PC-3 (cell line): ENCODE data around the gene SCARB1. TPM values are rescaled to one million over a fixed set of nuclear protein-coding genes. Genes with fewer than 3 reads are reported as not detected.

ENCODE experiments used
- ATAC-seq: fragments of 200-7000 bp; cut with Tn5 transposase; 2 replicates; pipeline ENCODE4 v1.9.1; 2020; ENCODE audit warnings: mild to moderate bottlenecking, moderate library complexity
- BruUV-seq: library from RNA; stranded (reverse); fragments of 400-500 nt; replicated peaks from 2 replicates; lab custom pipeline; 2021; lab: Mats Ljungman, UMichigan
- CTCF ChIA-PET: fragments of 300-600 bp; sonication (Branson Sonifier 250); formaldehyde crosslinking; loops from one replicate; lab custom pipeline; 2022; ENCODE audit warnings: antibody characterized with exemption; lab: Charles Lee
- POLR2A ChIA-PET: fragments of 300-600 bp; sonication (Branson Sonifier 250); formaldehyde crosslinking; loops from one replicate; lab custom pipeline; 2022; ENCODE audit warnings: antibody characterized with exemption; ENCODE audit not compliant: unreplicated experiment; lab: Charles Lee
- DNase-seq: peaks from one replicate; pipeline ENCODE4 v3.0.0-alpha.2; 2015
- H2AFZ ChIP-seq: fragments of 300-600 bp; sonication (generic); 2 replicates; pipeline ENCODE4 v1.6.0; 2016; ENCODE audit warnings: antibody characterized with exemption, low read length
- H3F3A ChIP-seq: fragments of 300-600 bp; sonication (generic); one replicate; pipeline ENCODE4 v1.6.0; 2017; ENCODE audit warnings: antibody characterized with exemption, low read length, control low read depth, mild to moderate bottlenecking; ENCODE audit not compliant: unreplicated experiment
- H3K27ac ChIP-seq: fragments of 300-600 bp; sonication (generic); 2 replicates; pipeline ENCODE4 v1.5.1; 2016; ENCODE audit warnings: mild to moderate bottlenecking, low read length
- H3K27me3 ChIP-seq: fragments of 300-600 bp; sonication (generic); 2 replicates; pipeline ENCODE4 v1.6.1; 2016; ENCODE audit warnings: low read length, mixed read lengths
- H3K36me3 ChIP-seq: fragments of 300-600 bp; sonication (generic); 2 replicates; pipeline ENCODE4 v1.6.1; 2016; ENCODE audit warnings: low read depth, mixed run types, low read length, mixed read lengths
- H3K4me1 ChIP-seq: fragments of 300-600 bp; sonication (generic); 2 replicates; pipeline ENCODE4 v1.5.1; 2016; ENCODE audit warnings: low read length; ENCODE audit not compliant: insufficient read depth
- H3K4me2 ChIP-seq: fragments of 300-600 bp; sonication (generic); 2 replicates; pipeline ENCODE4 v1.6.0; 2016; ENCODE audit warnings: low read length
- H3K4me3 ChIP-seq: fragments of 300-600 bp; sonication (generic); 2 replicates; pipeline ENCODE4 v1.5.1; 2016; ENCODE audit warnings: mild to moderate bottlenecking, low read length, mixed read lengths
- H3K79me2 ChIP-seq: fragments of 300-600 bp; sonication (generic); 2 replicates; pipeline ENCODE4 v1.6.1; 2017; ENCODE audit warnings: low read length, mixed read lengths
- H3K9ac ChIP-seq: fragments of 300-600 bp; sonication (generic); 2 replicates; pipeline ENCODE4 v1.6.0; 2016; ENCODE audit warnings: mild to moderate bottlenecking, low read length
- H3K9me2 ChIP-seq: fragments of 300-600 bp; sonication (generic); replicated peaks from 2 replicates; pipeline ENCODE4 v1.6.1; 2016; ENCODE audit warnings: mixed run types, low read length, mixed read lengths
- H3K9me3 ChIP-seq: fragments of 300-600 bp; sonication (generic); 2 replicates; pipeline ENCODE4 v1.6.1; 2016; ENCODE audit warnings: low read length, mixed read lengths
- H4K20me1 ChIP-seq: fragments of 300-600 bp; sonication (generic); 2 replicates; pipeline ENCODE4 v1.6.1; 2016; ENCODE audit warnings: low read length, mixed read lengths
- EZH2 ChIP-seq: fragments of 300-600 bp; sonication (generic); IDR thresholded peaks from one replicate; pipeline ENCODE4 v1.6.1; 2017; ENCODE audit warnings: antibody characterized with exemption, mild to moderate bottlenecking, low read length; ENCODE audit not compliant: unreplicated experiment
- EZH2phosphoT487 ChIP-seq: fragments of 300-600 bp; sonication (generic); IDR thresholded peaks from 2 replicates; pipeline ENCODE4 v1.6.1; 2018; ENCODE audit warnings: mild to moderate bottlenecking, antibody characterized with exemption, low read length, borderline replicate concordance
- intact Hi-C: fragments of 100-400 bp; cut with micrococcal nuclease; formaldehyde crosslinking; loops from 2 replicates; pipeline ENCODE4 v1.9.0; 2023
- total RNA-seq: library from RNA; depleted of rRNA; stranded (reverse); fragments of >200 nt; gene quantifications from 2 replicates; pipeline ENCODE4 v1.2.3, GENCODE V29; 2014
- TF ChIP-seq, protein P1 (sequence below): fragments of 300-600 bp; sonication (generic); conservative IDR thresholded peaks from 2 replicates; pipeline ENCODE4 v1.5.1; 2017; ENCODE audit warnings: antibody characterized with exemption, low read depth, mild to moderate bottlenecking, low read length

Gene SCARB1
- total RNA-seq, 1 experiment from 2014 or later, result 79.1 TPM

DNA sequence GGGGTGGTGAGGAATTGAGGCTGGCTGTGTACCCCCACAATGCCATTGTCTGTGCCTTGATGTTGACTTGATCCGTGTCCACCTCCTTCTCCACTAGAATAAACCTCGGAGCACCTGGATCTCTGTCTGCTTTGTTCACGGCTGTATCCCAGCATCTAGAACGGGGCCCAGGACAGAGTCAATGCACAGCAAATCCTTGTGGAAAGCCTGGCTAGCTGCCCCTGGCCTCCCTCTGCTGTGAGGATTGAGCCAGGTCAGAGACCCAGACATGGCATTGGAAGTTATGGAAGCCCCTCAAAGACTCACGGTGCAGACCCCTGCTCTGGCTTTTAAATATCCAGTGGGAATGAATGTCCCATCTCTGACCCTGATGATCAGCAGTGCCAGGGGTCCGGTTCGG is 109.2 kb downstream of the SCARB1 start:
- DNase-seq (no peak), ATAC-seq (no peak)
- H3K27ac ChIP-seq, result no peak overlapping the region
- H3K27me3 ChIP-seq, result no peaks in the 10 kb centered on the region
- H4K20me1 ChIP-seq, result no peaks in the 10 kb centered on the region
- H3K9ac ChIP-seq, result no peak overlapping the region
- peaks cover 10% of the 10 kb centered on the region for H3K4me1 ChIP-seq
- H3K9me2 ChIP-seq, result no peaks in the 10 kb centered on the region
- intact Hi-C loops, result no loop called here
- no peak for TF ChIP-seq EZH2phosphoT487
- TF ChIP-seq, protein P1, sequence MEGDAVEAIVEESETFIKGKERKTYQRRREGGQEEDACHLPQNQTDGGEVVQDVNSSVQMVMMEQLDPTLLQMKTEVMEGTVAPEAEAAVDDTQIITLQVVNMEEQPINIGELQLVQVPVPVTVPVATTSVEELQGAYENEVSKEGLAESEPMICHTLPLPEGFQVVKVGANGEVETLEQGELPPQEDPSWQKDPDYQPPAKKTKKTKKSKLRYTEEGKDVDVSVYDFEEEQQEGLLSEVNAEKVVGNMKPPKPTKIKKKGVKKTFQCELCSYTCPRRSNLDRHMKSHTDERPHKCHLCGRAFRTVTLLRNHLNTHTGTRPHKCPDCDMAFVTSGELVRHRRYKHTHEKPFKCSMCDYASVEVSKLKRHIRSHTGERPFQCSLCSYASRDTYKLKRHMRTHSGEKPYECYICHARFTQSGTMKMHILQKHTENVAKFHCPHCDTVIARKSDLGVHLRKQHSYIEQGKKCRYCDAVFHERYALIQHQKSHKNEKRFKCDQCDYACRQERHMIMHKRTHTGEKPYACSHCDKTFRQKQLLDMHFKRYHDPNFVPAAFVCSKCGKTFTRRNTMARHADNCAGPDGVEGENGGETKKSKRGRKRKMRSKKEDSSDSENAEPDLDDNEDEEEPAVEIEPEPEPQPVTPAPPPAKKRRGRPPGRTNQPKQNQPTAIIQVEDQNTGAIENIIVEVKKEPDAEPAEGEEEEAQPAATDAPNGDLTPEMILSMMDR, result no peak
- TF ChIP-seq EZH2, result no peak
- no peaks in the 10 kb centered on the region for H3K36me3 ChIP-seq
- no peak overlapping the region for H3K4me2 ChIP-seq
- H2AFZ ChIP-seq, result no peak overlapping the region
- H3K79me2 ChIP-seq, result no peaks in the 10 kb centered on the region
- H3K9me3 ChIP-seq, result no peaks in the 10 kb centered on the region
- no TSS peak for BruUV-seq
- no peaks in the 10 kb centered on the region for H3F3A ChIP-seq
- ChIA-PET CTCF (no interaction called here), POLR2A (no interaction called here)
- H3K4me3 ChIP-seq, result no peak overlapping the region

DNA sequence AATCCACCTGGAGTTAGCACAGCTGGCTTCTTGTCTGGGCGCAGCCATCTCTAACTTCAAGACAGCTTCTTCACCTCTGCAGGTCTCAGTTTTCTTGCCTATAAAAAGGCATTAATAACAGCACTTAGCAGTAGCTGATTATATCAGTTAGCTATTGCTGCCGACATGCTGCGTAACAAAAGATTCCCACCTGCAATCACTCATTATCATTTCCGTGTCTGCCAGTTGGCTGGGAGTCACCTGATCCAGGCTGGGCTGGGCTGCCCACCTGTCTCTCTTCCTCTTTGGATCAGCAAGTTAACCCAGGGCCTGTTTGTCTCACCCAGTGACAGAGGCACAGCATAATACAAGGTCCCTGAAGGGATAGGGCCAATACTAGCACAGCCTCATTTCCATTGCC is 109.7 kb downstream of the SCARB1 start:
- ChIA-PET CTCF (interaction anchor here (2.6 kb wide), 1 partner anchor 13 kb away, joined by 7 read pairs; no protein-coding TSS in a partner anchor), POLR2A (no interaction called here)
- no peaks in the 10 kb centered on the region for H3F3A ChIP-seq
- H3K9me2 ChIP-seq, result no peaks in the 10 kb centered on the region
- no peaks in the 10 kb centered on the region for H4K20me1 ChIP-seq
- no peak overlapping the region for H2AFZ ChIP-seq
- BruUV-seq, result no TSS peak
- no peak for DNase-seq
- no peaks in the 10 kb centered on the region for H3K36me3 ChIP-seq
- TF ChIP-seq EZH2phosphoT487, result no peak
- no peaks in the 10 kb centered on the region for H3K79me2 ChIP-seq
- no peak for ATAC-seq
- H3K9me3 ChIP-seq, result no peaks in the 10 kb centered on the region
- no peak overlapping the region for H3K27ac ChIP-seq
- intact Hi-C loops, result no loop called here
- H3K4me2 ChIP-seq, result no peak overlapping the region
- no peak overlapping the region for H3K4me3 ChIP-seq
- peaks cover 10% of the 10 kb centered on the region for H3K4me1 ChIP-seq
- no peak overlapping the region for H3K9ac ChIP-seq
- H3K27me3 ChIP-seq, result no peaks in the 10 kb centered on the region

DNA sequence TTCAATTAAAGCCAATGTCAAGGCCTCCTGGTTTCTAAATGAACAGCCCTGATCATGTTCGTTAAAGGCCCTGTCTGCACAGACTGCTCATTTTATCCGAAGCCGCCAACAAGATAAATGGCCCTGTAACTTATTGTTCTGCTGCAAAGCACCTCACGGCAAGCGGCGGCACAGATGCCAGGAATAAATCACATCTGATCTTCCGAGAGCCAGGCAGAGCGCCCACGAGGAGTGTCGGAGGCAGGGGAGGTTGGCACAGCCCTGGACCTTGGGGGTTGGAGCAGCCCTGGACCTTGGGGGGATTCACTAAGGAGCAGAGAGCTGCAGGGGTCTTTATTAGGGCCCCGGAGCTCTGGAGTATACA is 110.5 kb downstream of the SCARB1 start:
- ATAC-seq, result no peak
- Histone ChIP-seq H3K9ac (no peak overlapping the region), H4K20me1 (no peaks in the 10 kb centered on the region), H3K4me2 (no peak overlapping the region), H2AFZ (no peak overlapping the region), H3F3A (no peaks in the 10 kb centered on the region), H3K4me3 (no peak overlapping the region), H3K27ac (no peak overlapping the region), H3K9me3 (no peaks in the 10 kb centered on the region), H3K79me2 (no peaks in the 10 kb centered on the region), H3K36me3 (no peaks in the 10 kb centered on the region), H3K9me2 (no peaks in the 10 kb centered on the region), H3K4me1 (peaks cover 14% of the 10 kb centered on the region), H3K27me3 (no peaks in the 10 kb centered on the region)
- TF ChIP-seq EZH2, result no peak
- TF ChIP-seq, protein P1, result no peak
- no peak for TF ChIP-seq EZH2phosphoT487
- no peak for DNase-seq
- ChIA-PET CTCF (interaction anchor here (0.7 to 2.6 kb wide), 2 partner anchors 11 to 12 kb away, joined by 3 to 7 read pairs; no protein-coding TSS in a partner anchor), POLR2A (no interaction called here)
- BruUV-seq, result no TSS peak
- intact Hi-C loops, result no loop called here
